T-helper 1 cell treated with Interleukin-12 subunit alpha and Interleukin-12 subunit beta and Interleukin-4 antibody, amounts not matched to agents 30 μg/mL and 1 μg/mL, for 36 hours (primary cell): Measurements from ENCODE around the gene XPO5.
"Not testable (repeated sequence)": the region's sequence is repeated elsewhere in the genome, so short reads cannot be mapped to it uniquely, and the experiment has no call there.

Experiments used
- H3K27ac Mint-ChIP-seq: one replicate; pipeline ENCODE4 v1.8.0; 2021; ENCODE audit warnings: mild to moderate bottlenecking, mixed read lengths
- H3K27me3 Mint-ChIP-seq: one replicate; pipeline ENCODE4 v1.8.0; 2021; ENCODE audit warnings: low read depth, mixed read lengths
- H3K36me3 Mint-ChIP-seq: one replicate; pipeline ENCODE4 v1.8.0; 2021; ENCODE audit warnings: low read depth, mixed read lengths
- H3K4me1 Mint-ChIP-seq: one replicate; pipeline ENCODE4 v1.8.0; 2021; ENCODE audit warnings: low read depth, mixed read lengths
- H3K4me3 Mint-ChIP-seq: one replicate; pipeline ENCODE4 v1.8.0; 2021; ENCODE audit warnings: mild to moderate bottlenecking, moderate library complexity, mixed read lengths
- H3K9me3 Mint-ChIP-seq: one replicate; pipeline ENCODE4 v1.8.0; 2021; ENCODE audit warnings: mixed read lengths

The XPO5 gene

DNA sequence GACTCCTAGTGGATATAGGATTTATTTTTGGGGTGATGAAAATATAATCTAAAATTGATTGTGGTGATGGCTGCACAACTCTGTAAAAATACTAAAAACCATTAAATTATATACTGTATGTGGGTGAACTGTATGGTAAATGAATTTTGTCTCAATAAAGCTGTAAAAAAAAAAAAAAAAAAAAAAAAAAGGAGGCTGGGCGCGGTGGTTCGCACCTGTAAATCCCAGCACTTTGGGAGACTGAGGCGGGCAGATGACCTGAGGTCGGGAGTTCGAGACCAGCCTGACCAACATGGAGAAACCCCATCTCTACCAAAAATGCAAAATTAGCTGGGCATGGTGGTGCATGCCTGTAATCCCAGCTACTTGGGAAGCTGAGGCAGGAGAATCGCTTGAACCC lies 18.2 kb downstream of the XPO5 start:
- H3K27me3 Mint-ChIP-seq, H3K27ac Mint-ChIP-seq, H3K9me3 Mint-ChIP-seq, H3K4me3 Mint-ChIP-seq, H3K4me1 Mint-ChIP-seq: not testable (repeated sequence)
- H3K36me3 Mint-ChIP-seq, result peaks cover 43% of the 10 kb centered on the region

DNA sequence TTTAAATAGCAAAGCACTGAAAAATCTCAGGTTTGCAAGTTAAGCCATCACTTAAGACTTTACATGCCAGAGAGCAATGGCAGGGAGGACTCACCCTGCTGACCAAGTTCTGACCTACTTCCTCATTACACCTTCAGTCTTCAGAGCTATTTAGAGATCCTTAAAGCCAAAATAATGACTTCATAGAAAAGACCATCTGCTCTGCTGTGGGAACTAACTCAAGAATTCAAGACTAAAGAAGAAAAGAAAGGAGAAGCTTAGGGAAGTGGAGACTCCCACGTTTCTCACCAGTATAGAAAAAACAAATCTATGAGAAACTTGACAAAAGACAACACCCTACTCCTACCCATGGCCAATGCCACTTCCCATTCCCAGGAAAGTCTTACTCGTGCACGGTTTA lies 28.6 kb downstream of the XPO5 start:
- Mint-ChIP-seq H3K9me3 (no peaks in the 10 kb centered on the region), H3K4me1 (peaks cover 2% of the 10 kb centered on the region), H3K27ac (no peak overlapping the region), H3K36me3 (peaks cover 41% of the 10 kb centered on the region), H3K4me3 (no peak overlapping the region), H3K27me3 (no peaks in the 10 kb centered on the region)

DNA sequence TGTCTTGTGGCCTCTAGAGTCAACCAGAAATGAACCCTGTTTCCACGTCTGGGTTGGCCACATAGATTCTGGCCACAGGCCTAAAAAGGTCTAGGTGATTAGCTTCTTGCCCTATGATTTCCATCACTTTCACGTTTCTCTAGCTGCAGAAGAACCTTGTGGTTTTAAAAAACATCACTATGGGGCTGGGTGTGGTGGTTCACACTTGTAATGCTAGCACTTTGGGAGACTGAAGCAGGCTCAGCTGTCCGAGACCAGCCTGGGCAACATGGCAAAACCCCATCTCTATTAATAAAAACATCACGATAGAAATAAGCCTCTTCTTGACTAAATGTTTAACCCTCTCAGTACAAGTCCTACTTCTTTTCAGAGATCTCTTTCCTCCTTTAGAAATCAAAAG lies 31.4 kb downstream of the XPO5 start:
- H3K36me3 Mint-ChIP-seq, result peaks cover 42% of the 10 kb centered on the region
- H3K4me1 Mint-ChIP-seq, result peaks cover 2% of the 10 kb centered on the region
- H3K4me3 Mint-ChIP-seq, result no peak overlapping the region
- H3K27ac Mint-ChIP-seq, result no peak overlapping the region
- H3K27me3 Mint-ChIP-seq, result no peaks in the 10 kb centered on the region
- H3K9me3 Mint-ChIP-seq, result no peaks in the 10 kb centered on the region

DNA sequence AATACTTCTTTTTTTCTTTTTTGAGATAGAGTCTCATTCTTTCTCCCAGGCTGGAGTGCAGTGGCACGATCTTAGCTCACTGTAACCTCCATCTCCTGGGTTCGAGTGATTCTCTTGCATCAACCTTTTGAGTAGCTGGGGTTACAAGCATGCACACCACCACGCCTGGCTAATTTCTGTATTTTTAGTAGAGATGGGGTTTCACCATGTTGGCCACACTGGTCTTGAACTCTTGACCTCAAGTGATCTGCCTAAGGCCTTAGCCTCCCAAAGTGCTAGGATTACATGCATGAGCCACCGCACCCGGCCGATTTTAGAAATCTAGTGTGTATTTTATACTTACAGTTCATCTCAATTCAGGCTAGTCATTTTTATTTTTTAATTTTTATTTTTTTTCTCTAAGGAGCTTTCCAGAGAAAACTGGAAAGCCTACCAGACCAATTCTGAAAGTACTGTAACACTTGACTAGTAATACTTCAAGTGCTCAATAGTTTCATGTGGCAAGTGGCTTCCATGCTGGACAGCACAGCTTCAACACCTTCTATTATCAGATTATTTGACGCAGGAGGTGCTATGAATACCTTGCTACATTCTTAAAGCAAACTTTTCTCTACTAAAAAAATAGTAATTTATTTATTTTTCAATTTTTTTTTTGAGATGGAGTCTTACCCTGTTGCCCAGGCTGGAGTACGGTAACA lies 33.9 kb downstream of the XPO5 start:
- Mint-ChIP-seq H3K27ac (no peak overlapping the region), H3K4me1 (peaks cover 6% of the 10 kb centered on the region), H3K4me3 (no peak overlapping the region), H3K27me3 (no peaks in the 10 kb centered on the region), H3K36me3 (peaks cover 40% of the 10 kb centered on the region), H3K9me3 (no peaks in the 10 kb centered on the region)

DNA sequence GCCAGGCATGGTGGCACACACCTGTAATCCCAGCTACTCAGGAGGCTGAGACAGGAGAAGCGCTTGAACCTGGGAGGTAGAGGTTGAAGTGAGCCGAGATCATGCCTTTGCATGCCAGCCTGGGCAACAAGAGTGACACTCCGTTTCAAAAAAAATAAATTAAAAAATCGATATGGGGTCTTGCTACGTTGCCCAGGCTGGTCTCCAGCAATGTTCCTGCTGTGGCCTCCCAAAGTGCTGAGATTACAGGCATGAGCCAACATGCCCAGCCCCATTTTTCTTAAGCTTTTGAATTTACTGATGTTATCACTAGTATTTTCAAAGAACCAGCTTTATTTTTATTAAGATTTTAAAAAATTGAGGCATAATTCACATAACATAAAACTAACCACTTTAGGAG lies 35.3 kb downstream of the XPO5 start:
- Mint-ChIP-seq H3K4me1 (peaks cover 6% of the 10 kb centered on the region), H3K27ac (no peak overlapping the region), H3K27me3 (no peaks in the 10 kb centered on the region), H3K36me3 (peaks cover 30% of the 10 kb centered on the region), H3K9me3 (no peaks in the 10 kb centered on the region), H3K4me3 (no peak overlapping the region)

DNA sequence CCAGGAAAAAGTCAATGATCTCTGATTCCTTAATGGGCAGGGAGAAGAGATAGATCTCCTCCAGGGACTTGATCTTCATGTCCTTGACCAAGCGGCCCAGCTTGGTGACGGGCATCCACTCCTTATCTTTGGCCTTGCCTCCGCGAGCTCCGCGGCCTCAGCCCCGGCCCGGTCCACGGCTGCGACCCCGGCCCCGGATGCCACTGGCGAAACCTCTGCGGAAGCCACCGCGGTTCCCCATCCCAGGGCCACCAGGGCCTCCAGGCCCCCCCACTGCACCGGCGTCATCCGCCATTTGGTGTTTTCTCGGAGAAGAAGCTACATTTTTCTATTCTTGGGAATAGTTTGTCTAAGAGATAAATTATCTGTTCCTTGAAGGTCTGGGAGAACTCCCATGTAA lies 36.4 kb downstream of the XPO5 start:
- H3K4me3 Mint-ChIP-seq, H3K4me1 Mint-ChIP-seq, H3K27me3 Mint-ChIP-seq, H3K27ac Mint-ChIP-seq, H3K9me3 Mint-ChIP-seq: not testable (repeated sequence)
- peaks cover 30% of the 10 kb centered on the region for H3K36me3 Mint-ChIP-seq

DNA sequence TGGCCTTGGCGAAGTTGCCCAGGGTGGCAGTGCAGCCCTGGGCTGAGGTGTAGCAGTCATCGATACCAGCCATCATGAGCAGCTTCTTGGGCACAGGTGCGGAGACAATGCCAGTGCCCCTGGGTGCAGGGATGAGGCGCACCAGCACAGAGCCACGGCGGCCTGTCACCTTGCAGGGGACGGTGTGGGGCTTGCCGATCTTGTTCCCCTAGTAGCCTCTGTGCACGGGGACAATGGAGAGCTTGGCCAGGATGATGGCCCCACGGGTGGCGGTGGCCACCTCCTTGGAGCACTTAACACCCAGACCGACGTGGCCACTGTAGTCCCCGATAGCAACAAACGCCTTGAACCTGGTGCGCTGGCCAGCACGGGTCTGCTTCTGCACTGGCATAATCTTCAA lies 36.9 kb downstream of the XPO5 start:
- H3K27me3 Mint-ChIP-seq, H3K4me3 Mint-ChIP-seq, H3K4me1 Mint-ChIP-seq, H3K27ac Mint-ChIP-seq, H3K9me3 Mint-ChIP-seq: not testable (repeated sequence)
- peaks cover 28% of the 10 kb centered on the region for H3K36me3 Mint-ChIP-seq

DNA sequence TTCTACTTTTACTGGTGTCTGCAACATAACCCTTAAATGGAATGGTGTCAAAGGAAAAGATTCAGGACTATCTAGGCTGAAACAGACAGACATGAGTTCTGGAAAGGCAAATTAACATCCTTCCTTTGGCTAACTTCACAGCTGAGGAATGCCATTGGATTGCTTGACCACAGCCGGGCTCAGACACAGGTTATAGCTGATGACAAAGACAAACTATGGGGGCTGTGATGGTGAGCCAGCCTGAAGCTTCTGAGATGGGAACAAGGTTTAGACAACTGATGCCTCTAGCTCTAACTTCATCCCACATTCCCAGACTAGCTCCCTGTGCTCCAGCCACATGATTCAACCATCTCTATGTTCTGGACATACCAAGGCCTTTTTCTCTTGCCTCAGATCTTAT lies 43.6 kb downstream of the XPO5 start:
- Mint-ChIP-seq H3K36me3 (peaks cover 28% of the 10 kb centered on the region), H3K4me1 (peaks cover 1% of the 10 kb centered on the region)

DNA sequence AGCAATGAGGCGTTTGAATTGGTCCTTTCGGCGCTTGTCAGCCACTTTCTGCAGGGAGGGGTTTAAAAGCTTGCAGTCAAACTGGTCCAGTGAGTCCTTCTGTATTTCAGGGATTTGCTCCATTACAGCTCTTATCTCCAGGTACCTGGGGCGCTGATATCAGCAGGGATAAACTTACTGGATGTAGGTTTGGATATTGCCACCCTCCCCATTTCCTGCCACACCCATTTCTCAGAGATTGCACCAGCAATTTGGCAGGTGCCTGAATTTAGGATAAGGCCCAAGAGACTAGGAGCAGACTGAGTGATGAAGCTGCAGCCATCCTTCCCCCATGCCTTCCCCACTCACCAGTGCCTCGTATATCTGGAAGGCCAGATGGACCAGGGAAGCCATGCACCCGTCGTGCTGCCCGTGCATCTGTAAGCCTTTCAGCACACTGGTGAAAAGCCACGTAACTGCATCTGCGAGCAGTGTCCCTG lies 51.3 kb downstream of the XPO5 start:
- Mint-ChIP-seq H3K27ac (no peak overlapping the region), H3K4me3 (no peak overlapping the region), H3K4me1 (peaks cover 6% of the 10 kb centered on the region), H3K9me3 (no peaks in the 10 kb centered on the region), H3K27me3 (no peaks in the 10 kb centered on the region), H3K36me3 (peaks cover 43% of the 10 kb centered on the region)

More for the DNA sequence above, 43.6 kb downstream of the XPO5 start:
- no peaks in the 10 kb centered on the region for H3K9me3 Mint-ChIP-seq
- no peak overlapping the region for H3K27ac Mint-ChIP-seq
- no peak overlapping the region for H3K4me3 Mint-ChIP-seq
- no peaks in the 10 kb centered on the region for H3K27me3 Mint-ChIP-seq

DNA sequence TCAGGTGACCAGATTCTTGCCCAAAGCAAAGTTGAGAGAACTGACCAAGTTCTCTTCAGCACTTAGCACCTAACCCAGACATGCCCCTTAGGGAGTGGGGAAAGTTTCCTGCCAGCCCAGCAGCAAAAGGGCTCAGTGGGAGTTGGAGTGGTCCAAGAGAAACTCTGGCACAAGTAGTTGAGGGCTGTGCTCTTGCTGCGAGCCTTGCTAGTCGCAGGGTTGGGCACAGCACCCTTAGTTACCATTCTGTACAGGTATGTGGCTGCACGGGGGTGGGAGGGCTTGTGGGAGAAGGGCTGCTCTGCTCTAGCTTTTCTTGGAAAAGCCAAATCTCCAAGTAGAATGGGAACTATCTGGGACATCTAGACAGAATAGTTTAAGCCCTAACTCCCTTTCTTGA lies 52.6 kb downstream of the XPO5 start:
- Mint-ChIP-seq H3K4me1 (peaks cover 6% of the 10 kb centered on the region), H3K9me3 (no peaks in the 10 kb centered on the region), H3K36me3 (peaks cover 43% of the 10 kb centered on the region), H3K27me3 (no peaks in the 10 kb centered on the region), H3K27ac (no peak overlapping the region), H3K4me3 (no peak overlapping the region)

DNA sequence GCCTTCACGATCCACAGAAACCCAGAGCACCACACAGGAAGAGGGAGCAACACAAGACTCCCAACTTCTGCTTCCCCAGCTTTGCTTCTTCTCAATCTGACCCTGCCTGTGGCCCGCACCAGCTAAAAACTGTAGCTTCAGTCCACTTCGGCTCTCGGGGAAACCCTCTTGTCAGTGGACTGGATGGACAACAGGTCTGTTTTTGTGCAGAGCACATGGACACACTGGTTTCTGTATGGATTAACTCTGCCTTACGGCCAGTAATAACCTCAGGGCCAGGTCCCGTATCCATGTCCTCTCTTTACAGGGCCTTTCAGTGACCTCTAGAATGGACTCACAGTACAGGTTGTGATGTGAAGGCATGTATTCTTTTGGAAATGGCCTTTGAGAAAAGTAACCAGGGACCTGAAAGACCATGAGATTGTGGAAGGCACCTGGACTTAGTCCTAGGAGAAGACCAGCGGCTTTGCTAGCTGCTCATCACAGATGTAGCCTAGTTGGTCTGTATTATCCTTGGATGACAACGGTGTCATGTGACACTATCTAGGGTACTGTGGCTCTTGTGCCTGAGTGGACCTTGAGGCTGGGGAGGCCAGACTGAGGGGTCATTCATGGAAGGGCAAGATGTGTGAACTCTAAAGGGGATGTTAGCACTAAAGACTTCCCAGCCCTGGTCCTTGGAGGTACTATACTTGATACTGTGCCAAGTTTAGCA lies 53.1 kb downstream of the XPO5 start:
- Mint-ChIP-seq H3K27me3 (no peaks in the 10 kb centered on the region), H3K4me1 (peaks cover 6% of the 10 kb centered on the region), H3K4me3 (no peak overlapping the region), H3K36me3 (peaks cover 42% of the 10 kb centered on the region), H3K9me3 (no peaks in the 10 kb centered on the region), H3K27ac (no peak overlapping the region)

DNA sequence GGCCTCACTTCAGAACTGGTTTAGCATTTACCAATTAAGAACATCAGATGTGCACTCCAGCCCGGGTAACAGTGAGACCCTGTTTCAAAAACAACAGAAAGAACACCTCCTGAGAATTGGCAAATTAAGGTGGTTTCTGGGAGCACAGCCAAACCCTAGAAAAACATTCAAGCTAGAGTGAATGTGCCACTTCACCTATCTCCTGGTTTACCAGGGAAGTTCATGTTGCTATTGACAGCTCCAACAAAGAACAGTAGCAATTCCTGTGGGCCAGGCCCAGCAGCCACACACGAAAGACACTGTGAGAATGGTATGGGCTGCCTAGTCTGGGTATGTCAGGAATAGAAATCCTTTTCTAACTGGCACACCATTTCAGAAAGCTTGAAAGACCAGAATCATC lies 54.0 kb downstream of the XPO5 start:
- Mint-ChIP-seq H3K4me1 (peaks cover 6% of the 10 kb centered on the region), H3K36me3 (peaks cover 34% of the 10 kb centered on the region), H3K9me3 (no peaks in the 10 kb centered on the region), H3K27me3 (no peaks in the 10 kb centered on the region), H3K4me3 (no peak overlapping the region), H3K27ac (no peak overlapping the region)

DNA sequence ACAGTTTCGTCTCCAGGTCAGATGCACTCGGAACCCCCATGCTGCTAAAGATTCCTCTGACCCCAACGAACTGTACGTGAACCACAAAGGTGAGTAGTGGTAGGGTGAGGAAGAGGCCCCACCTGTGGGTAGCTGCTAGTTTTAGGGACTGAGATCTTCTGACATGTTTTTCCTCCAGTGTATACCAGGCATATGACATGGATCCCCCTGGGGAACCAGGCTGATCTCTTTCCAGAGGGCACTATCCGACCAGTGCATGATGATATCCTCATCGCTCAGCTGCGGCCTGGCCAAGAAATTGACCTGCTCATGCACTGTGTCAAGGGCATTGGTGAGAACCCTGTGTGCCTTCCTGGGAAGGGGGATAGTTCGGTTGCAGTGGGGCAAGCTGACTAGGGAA lies 55.7 kb downstream of the XPO5 start:
- peaks cover 32% of the 10 kb centered on the region for H3K36me3 Mint-ChIP-seq
- no peak overlapping the region for H3K27ac Mint-ChIP-seq
- H3K27me3 Mint-ChIP-seq, result no peaks in the 10 kb centered on the region
- H3K9me3 Mint-ChIP-seq, result no peaks in the 10 kb centered on the region
- peaks cover 16% of the 10 kb centered on the region for H3K4me1 Mint-ChIP-seq
- H3K4me3 Mint-ChIP-seq, result no peak overlapping the region

DNA sequence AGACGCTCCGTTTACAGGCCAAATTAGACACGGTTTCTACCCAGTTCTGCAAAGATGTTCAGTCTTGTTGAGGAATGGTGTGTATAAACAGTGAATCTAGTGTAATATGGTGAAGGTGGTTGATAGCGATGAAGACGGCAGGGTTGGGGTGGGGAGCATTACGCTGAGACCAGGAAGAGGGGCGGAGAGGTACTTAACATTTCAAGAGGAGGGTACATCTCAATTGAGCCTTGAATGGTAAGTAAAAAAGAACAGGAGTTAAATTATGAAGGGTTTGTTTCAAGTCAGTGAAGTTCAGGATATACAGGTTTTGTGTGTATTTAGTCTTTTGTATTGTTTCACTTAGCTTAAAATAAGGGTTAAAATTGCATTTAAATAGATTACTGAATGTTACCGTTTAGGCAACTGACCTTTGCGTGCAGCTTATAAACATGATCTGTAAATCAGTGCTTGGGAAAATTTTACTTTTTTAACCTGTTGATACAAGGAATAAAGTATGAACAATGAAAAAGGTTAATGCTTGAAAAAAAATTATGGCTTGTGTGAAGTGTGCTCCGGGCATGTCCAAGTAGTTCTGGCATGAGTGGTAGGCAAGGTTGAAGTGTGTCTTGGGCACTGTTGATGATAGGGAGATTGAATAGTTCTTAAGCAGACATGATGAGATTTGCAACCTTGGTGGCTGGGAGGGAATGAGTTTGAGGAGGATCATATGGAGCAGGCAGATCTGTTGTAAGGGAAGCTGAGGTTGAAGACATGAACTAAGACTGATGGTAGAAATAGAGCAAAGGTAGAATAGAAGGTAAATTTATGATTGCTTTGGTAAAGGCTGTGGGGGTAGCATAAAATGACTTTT lies 58.1 kb downstream of the XPO5 start:
- H3K27me3 Mint-ChIP-seq, result no peaks in the 10 kb centered on the region
- H3K27ac Mint-ChIP-seq, result no peak overlapping the region
- peaks cover 30% of the 10 kb centered on the region for H3K36me3 Mint-ChIP-seq
- peaks cover 25% of the 10 kb centered on the region for H3K4me1 Mint-ChIP-seq
- no peaks in the 10 kb centered on the region for H3K9me3 Mint-ChIP-seq
- H3K4me3 Mint-ChIP-seq, result no peak overlapping the region
